HG03432 (cell line): Measurements from ENCODE around the gene LRRK1.

Experiments
- ATAC-seq: cut with Tn5 transposase; IDR thresholded peaks from one replicate; pipeline ENCODE4 v1.9.1; 2021; ENCODE audit warnings: mild to moderate bottlenecking, moderate library complexity; ENCODE audit not compliant: unreplicated experiment

Gene LRRK1

DNA sequence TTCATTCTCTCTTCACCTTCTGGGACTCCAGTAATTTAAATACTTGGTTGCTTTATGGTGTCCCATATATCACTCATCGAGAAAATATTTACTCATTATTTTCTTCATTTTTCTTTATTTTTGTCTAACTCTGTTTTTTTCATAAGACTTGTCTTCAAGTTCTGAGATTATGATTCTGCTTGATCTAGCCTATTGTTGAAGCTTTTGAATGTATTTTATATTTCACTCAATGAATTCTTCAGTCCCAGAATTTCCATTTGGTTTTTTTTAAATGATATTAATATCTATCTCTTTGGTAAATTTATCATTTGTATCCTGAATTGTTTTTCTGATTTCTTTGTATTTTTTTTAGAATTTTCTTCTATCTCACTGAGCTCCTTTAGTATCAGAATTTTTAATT lies 117.0 kb downstream of the LRRK1 start:
- no peak for ATAC-seq

GRCh38 chr15:101037090-101037830 lies 118.1 kb downstream of the LRRK1 start:
- ATAC-seq, result no peak

- ATAC-seq, result no peak
These were observed 119.3 kb downstream of the LRRK1 start for GRCh38 chr15:101038327-101039003.

- no peak for ATAC-seq
These were observed 120.3 kb downstream of the LRRK1 start for GRCh38 chr15:101039461-101039860.

- no peak for ATAC-seq
These were observed 123.2 kb downstream of the LRRK1 start for GRCh38 chr15:101042320-101042719.

- ATAC-seq, result no peak
These were observed 123.9 kb downstream of the LRRK1 start for GRCh38 chr15:101043011-101043410.

DNA sequence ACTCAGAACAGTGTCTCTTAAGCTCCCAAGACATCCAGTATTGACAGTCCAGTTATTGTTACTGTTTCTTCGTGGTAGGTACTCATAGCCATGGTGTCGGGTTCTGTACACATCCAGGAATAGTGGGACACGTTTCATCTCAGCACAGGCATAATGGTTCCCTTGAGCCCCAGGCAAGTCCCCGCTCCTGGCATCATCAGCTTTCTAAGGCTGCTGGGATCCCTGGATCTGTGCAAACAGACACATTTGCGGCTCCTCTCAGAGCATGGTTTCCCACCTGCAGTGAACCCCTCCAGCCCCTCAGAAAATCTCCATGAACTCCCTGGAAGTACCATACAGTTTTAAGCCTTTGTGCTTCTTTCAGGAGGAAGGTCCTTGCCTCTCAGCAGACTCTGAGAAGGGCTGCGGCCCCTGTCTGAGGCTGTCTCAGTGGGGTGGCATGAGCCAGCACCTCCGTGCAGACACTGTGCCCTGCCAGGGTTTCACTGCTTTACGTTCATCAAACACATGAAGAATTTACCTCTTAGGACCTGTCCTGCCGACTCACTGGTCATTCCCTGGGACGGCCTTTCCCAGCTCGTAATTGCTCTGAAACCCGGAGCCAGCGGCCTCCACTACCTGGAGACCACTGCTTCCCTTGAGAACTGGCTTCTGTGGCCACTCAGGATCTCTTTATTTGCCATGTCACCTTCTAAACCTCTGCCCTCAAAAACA lies 124.9 kb downstream of the LRRK1 start:
- no peak for ATAC-seq

GRCh38 chr15:101044625-101045235 lies 125.6 kb downstream of the LRRK1 start:
- ATAC-seq, result no peak

- ATAC-seq, result no peak
These were observed 126.1 kb downstream of the LRRK1 start for GRCh38 chr15:101045236-101045646.

DNA sequence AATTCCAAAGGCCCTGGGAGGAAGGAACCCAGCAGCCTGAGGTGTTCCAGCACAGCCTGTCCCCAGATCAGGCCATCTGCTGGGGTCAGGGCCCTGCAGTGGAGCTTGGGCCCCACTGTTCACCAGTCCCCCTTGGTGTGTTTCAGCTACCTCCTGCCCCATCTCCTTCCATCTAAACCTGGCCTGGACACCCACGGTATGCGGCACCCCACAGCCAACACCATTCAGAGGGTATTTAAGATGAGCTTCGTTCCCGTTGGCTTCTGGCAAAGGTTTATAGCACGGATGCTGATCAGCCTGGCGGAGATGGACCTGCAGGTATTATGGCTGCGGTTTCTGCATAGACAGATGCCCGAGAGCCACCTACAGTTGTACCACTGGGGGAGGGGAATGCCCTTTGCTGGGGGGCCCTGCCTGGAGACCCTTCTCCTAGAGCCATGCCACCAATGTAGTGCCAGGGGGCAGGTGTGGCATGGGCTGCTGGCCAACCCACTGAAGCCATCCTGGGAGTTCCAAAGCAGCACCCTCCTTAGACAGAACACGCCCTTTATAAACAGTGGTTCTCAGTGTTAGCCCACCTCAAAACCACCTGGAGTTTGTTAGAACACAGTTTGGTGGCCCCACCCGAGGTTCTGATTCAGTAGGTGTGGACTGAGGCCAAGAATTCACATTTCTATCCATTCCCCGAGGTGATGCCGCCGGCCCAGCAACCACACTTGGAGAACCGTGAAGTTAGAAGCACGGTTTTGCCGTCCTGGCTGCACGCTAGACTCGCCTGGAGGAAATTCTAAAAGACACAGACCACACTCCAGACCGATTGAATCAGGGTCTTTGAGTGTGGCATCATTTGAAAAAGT lies 126.9 kb downstream of the LRRK1 start:
- ATAC-seq, result no peak

DNA sequence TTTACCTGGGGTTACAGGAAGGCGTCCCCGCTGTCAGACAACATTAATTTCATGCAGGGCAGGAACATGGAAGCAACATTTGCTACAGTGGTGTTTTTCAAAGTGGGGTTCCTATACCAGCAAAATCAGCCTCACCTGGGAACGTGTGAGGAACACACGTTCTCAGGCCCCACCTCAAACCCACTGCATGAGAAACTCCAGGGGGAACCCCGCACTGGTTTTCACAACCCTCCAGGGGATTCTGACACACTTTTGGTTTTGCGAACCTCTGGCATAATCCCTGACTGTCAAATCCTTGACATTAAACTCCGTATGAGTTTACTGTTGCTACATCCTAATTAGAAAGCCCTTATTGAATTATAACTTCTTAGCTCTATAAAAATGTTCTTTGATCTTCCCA lies 127.7 kb downstream of the LRRK1 start:
- ATAC-seq, result no peak

DNA sequence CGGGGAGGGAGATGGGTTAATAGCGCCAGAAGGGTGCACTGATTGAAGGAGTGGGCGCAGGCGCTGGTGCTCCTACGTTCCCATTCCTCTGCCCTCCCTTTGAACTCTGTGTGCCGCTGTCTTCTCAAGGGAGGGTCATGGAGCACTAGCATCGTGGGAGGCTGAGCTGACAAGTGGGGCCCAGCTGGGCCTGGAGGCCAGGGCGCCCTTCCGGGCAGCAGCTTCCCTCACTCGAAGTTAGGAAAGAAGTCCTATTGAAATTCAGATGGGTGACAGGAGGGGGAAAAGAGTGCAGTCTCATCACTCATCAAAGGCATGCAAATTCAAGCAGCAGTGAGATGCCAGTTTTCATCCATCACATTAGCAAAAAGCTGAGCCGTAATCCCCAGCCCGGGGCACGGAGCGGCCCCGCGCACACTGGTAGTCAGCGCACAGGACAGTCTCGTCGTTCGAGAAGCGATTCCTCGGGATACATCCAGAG lies 128.2 kb downstream of the LRRK1 start:
- ATAC-seq, result no peak

DNA sequence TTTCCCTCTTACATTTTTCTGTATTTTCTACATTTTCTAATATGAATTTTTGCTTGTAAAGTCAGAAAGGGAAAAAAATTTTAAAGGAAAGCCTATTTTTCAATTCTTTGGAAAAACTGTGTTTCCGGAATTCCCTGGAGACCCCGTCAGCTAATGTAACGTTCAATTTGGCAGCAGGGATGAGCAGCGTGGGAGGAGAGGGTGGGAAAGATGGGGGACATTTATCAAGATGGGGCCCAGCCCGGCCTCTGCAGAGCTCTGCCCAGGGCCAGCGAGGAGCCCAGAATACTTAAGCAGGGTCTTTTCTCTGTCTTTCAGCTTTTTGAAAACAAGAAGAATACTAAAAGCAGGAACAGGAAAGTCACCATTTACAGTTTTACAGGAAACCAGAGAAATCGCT lies 129.0 kb downstream of the LRRK1 start:
- no peak for ATAC-seq

DNA sequence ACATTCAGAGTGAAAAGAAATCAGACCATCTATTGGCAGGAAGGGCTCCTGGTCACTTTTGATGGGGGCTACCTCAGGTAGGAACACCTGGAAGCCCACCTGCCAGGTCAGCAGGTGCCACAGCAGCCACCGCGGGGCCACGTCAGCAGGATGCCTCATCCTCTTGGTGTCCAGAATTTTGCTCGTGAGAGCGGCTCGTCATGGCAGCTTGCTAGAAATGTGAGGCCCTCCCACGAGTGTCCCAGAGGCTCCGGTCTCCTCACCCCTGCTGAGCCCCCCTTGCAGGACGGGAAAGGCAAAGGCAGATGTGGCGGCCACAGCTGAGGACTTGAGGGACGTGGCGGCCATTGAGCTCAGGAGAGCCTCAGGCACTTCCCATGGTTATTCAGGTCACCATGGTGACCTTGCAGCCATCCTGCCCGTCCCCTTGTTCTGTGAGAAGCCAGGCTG lies 129.4 kb downstream of the LRRK1 start:
- ATAC-seq, result no peak

- no peak for ATAC-seq
These were observed 130.1 kb downstream of the LRRK1 start for GRCh38 chr15:101049282-101049681.

- no peak for ATAC-seq
These were observed 130.9 kb downstream of the LRRK1 start for GRCh38 chr15:101049856-101050622.

DNA sequence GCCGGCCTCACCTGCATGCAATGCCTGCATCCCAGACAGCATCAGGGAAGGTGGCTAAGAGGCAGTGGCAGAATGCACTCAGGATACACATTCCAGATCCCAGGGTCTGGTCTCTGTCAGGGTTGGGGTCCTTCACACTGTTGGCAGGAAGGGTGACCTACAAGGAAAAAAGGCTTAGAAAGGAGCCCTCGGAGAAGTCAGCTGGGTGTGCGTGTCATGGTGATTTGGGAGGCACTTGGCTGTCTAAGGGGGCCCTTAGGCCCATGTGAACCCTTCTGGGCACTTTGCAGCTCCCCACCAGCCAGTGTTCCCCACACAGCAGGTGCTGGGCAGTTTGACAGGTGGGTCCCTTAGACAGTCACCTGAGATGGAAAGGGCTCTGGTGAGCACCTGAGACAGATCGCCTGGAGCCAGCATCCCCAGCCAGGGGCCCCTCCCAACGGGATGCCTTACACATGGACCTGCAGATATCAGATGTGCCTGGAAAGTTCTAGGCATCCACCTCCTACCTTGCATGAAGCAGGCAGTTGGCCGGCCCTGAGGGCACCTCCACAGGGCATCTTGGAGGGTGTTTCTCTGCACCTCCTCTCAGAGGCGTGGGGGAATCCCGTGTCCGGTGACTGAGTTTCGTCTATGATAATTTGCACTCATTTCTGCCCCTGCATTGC lies 131.6 kb downstream of the LRRK1 start:
- no peak for ATAC-seq

- ATAC-seq, result no peak
These were observed 132.3 kb downstream of the LRRK1 start for GRCh38 chr15:101051291-101052030.
